ENCODE data around the gene FXYD6.

FXYD6 gene

GRCh38 chr11:117826832-117827231 is 49.6 kb downstream of the FXYD6 start:
- TF ChIP-seq, protein P1, sequence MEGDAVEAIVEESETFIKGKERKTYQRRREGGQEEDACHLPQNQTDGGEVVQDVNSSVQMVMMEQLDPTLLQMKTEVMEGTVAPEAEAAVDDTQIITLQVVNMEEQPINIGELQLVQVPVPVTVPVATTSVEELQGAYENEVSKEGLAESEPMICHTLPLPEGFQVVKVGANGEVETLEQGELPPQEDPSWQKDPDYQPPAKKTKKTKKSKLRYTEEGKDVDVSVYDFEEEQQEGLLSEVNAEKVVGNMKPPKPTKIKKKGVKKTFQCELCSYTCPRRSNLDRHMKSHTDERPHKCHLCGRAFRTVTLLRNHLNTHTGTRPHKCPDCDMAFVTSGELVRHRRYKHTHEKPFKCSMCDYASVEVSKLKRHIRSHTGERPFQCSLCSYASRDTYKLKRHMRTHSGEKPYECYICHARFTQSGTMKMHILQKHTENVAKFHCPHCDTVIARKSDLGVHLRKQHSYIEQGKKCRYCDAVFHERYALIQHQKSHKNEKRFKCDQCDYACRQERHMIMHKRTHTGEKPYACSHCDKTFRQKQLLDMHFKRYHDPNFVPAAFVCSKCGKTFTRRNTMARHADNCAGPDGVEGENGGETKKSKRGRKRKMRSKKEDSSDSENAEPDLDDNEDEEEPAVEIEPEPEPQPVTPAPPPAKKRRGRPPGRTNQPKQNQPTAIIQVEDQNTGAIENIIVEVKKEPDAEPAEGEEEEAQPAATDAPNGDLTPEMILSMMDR (IDR thresholded peaks at IDR 0.05; ENCODE audit: low read depth, low read length, missing control alignments), result no peak
- H3K4me3 ChIP-seq (replicated peaks; ENCODE audit: low read depth, low read length), result no peak overlapping the region
- no peak for DNase-seq (ENCODE audit: extremely low read depth, low read depth)

GRCh38 chr11:117826190-117826570 is 50.3 kb downstream of the FXYD6 start:
- H3K4me3 ChIP-seq (replicated peaks; ENCODE audit: low read depth, low read length), result no peak overlapping the region
- no peak for DNase-seq (ENCODE audit: extremely low read depth, low read depth)
- TF ChIP-seq, protein P1 (IDR thresholded peaks at IDR 0.05; ENCODE audit: low read depth, low read length, missing control alignments), result no peak

DNA sequence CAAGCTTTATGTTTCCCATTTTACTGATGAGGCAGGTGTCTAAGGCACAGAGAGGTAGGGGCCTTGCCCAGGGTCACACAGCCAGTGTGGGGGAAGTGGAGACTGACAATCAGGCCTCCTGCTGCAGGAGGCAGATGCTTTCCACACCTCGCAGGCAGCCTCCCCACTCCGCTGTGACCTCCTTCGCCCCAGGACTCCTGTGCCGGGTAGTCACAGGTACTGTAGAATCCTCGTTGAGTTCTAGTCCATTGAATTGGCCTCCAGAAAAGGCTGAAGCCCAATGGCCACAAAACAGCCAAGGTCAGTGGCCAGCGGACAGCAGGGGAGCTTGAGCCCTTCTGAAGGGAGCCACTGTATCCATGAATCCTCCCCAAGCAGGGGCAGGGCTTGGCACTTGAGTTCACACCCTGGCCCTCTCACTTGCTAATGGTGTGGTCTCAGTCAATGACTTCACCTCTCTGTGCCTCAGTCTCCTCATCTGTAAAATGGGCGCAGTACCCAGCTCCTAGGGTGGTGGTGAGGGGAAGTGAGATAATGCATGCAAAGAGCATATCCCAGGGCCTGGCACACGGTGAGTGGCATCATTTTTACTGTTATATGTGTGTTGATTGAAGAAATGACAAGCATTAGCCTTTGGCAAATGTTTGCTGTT is 50.8 kb downstream of the FXYD6 start:
- H3K4me3 ChIP-seq (replicated peaks; ENCODE audit: low read depth, low read length), result no peak overlapping the region
- no peak for DNase-seq (ENCODE audit: extremely low read depth, low read depth)
- TF ChIP-seq, protein P1 (IDR thresholded peaks at IDR 0.05; ENCODE audit: low read depth, low read length, missing control alignments), result no peak

DNA sequence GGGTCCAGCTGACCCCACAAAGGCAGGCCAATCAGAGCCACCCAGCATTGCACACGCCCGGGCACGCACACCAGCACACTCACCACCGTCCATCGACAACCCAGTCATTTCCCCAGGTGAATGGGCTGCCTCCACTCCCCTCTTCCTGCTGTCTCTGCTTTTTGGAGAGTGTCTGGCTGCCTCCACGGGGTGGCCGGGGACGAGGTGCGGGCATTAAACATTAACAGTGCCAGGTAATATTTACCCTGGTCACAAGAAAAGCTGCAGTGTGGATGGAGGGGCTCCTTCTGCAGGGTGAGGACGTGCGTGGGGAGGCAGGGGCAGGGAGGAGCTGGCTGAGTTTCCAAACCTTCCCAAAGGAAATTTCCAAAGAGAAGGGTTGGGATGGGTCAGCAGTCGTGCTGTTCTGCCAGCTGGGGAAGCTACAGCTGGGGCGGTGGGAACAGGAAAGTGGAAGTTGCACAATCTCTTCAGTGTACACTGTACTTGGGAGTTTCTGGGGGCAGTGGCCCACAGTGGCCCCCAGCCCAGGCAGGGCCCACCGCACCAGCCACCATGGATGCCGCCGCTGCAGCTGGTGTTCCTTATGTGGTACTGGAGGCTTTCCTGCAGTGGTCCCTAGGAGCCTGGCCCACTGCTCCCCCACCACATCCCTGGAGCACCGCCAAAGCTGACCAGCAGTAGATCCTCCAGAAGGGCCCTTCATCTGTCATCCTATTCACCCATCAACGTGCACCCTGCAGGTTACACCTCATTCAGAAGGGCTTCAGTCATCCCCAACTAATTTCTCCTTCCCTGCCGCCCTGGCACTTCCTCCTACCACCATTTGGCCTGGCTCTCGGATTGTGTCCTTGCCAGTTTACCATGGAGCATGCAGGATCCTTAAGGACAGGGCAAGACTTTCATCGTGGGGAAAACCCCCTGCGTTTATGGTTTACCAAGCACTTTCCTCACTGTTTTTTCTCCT is 51.6 kb downstream of the FXYD6 start, which contains the start of gene FXYD2:
Gene FXYD2 (minus strand): TSS at position 174 of the 967 bp plus-strand sequence. CDS start 66 bp downstream, at position 108.
- DNase-seq (ENCODE audit: extremely low read depth, low read depth), result no peak
- H3K4me3 ChIP-seq (replicated peaks; ENCODE audit: low read depth, low read length), result no peak within 1 kb of the TSS
- TF ChIP-seq, protein P1 (IDR thresholded peaks at IDR 0.05; ENCODE audit: low read depth, low read length, missing control alignments), result no peak

- DNase-seq (ENCODE audit: extremely low read depth, low read depth), result no peak
- TF ChIP-seq, protein P1 (IDR thresholded peaks at IDR 0.05; ENCODE audit: low read depth, low read length, missing control alignments), result no peak
- H3K4me3 ChIP-seq (replicated peaks; ENCODE audit: low read depth, low read length), result no peak overlapping the region
Observed at GRCh38 chr11:117823946-117824420, 52.5 kb downstream of the FXYD6 start.

DNA sequence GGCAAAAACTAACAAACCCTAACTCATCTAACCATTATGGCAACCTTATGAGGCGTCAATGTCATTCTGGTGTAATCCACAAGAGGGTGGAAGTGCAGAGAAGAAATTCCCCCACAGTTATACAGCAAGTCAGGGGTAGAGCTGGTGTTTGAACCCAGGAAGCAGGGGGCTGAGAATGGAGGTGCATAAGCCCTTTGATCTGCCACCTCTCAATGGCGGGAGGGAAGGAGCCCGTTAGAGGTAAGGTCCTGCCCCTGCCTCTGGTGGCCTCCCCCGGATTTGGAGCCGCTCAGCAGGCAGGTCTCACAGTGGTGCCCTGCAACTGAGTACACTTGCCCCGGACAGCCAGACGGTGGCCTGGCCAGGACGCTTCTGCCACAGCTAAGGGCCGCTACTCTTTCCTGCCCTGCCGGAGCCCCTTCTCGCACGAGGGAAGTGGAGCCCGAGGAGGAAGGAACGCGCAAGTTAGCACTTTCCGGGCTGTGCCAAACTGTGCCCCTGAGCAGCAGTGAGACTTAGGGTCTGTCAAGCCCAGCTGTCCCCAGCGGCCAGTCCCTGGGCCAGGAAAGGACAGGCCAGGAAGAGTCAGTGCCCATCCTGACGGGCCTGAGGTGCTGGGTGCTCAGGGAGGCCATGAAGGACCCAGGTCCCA is 53.0 kb downstream of the FXYD6 start:
- H3K4me3 ChIP-seq (replicated peaks; ENCODE audit: low read depth, low read length), result no peak overlapping the region
- DNase-seq (ENCODE audit: extremely low read depth, low read depth), result no peak
- TF ChIP-seq, protein P1 (IDR thresholded peaks at IDR 0.05; ENCODE audit: low read depth, low read length, missing control alignments), result peak; percentile 17

All from HFF-Myc (cell line).